GM19239 (cell line): ENCODE data around the gene HSPA2.
"Not testable (repeated sequence)": the region's sequence is repeated elsewhere in the genome, so short reads cannot be mapped to it uniquely, and the experiment has no call there.

Experiments
- DNase-seq: peaks from one replicate; pipeline ENCODE4 v3.0.0; 2011; ENCODE audit warnings: low spot score; ENCODE audit not compliant: insufficient read length
- FAIRE-seq: peaks from 2 replicates; lab custom pipeline; 2011; peaks lifted over from hg19 to GRCh38; lab: Jason Lieb, UNC

HSPA2 gene

DNA sequence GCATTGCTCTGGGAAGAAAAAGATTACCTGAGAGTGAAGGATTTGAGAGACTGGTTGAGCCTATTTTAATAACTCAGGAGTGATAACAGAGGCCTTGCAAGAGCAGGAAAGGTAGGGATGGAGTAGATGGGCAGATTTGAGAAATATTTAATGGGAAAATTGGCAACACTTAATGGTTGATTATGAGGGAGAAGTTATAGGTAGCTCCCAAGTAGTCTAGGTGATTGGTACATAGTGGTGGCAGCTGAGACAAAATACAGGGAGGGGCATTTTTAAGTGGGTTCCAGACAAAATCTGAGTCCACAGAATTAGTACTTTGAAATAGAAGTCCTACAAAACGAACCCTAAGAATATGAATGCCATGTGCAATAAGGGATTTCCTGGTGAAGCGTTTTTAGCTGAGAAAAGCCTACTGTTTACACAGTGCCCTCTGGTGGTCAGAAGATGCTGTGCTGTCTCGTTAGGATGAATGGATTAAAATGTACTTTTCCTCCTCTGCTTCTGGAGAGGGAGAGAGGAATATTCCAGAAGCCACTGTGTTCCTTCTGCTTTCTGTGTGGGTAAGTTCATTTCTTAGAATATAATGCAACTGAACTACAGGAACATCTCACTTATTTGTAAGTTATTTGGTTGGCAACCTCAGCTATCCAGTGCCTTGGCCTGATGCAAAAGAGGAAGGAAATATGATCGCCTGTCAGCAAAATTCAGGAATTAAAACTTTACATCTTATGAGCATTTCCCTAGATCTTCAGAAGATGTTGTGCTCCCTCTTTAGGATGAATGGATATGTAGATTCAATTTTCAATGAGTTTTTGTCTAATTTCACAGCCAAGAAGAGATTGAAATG, 29.5 kb upstream of the HSPA2 start:
- FAIRE-seq (peak; percentile 96), DNase-seq (no peak)

DNA sequence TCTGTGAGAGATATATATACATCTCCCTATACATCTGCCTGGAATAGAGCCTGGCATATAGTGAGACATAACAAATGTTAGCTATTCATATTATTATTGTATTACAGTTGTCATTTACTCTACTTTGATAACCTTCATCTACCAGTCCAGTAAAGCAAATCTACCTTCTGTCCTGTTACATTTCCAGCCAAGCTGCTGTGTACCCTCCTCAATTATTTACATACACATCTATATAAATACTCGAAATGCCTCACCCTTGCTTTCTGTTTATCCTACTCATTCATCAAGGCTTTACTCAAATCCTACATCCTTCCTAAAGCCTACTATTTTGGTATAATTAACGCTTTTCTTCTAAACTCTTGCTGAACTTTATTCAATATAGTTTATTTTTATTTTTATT, 27.3 kb upstream of the HSPA2 start:
- FAIRE-seq (no peak), DNase-seq (no peak)

DNA sequence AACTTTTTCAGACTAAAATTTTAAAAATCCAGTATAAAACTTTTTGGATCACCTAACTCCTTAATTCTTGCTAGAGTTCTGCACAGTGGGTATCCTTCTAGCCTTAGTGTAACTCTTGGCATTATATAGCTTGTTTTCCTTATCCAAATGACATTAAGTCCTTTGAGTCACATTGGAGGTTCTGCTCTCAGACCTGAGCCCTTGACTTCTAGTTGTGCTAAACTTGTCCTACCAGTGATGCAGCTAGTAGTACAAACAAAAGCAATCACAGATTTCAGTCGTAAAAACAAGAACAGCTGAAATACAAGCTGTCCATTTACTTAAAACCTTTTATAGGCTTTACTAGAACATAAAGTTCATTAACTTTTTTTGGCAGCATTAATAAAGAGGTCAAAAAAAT, 25.5 kb upstream of the HSPA2 start:
- FAIRE-seq (no peak), DNase-seq (no peak)

DNA sequence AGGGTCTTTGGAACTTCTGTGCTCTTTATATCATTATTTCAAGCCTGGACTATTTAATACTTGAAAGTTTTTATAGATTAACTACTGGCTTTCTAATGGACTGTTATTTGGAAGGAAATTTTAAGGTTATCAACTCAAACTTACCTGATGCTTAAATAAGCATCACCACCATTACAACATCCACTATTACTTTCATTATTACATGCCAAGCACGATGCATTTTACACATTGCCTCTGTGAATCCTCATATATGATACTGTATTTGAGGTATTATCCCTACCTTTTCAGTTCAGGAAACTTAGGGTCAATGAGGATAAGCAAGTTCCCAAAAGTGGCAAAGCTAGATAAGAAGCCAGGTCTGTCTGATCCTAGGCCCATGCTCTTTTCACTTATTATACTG, 23.6 kb upstream of the HSPA2 start:
- DNase-seq (no peak), FAIRE-seq (no peak)

DNA sequence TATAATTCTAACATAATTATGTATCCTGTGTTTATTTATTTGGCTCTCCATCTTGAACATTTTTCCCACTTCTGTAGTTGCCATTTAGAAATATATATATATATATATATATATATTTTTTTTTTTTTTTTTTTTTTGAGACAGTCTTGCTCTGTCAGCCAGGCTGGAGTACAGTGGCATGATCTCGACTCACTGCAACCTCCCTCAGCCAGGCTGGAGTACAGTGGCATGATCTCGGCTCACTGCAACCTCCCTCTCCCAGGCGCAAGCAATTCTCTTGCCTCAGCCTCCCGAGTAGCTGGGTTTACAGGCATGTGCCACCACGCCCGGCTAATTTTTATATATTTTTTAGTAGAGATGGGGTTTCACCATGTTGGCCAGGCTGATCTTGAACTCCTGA, 22.9 kb upstream of the HSPA2 start:
- FAIRE-seq = not testable (repeated sequence)

GRCh38 chr14:64518229-64518628, 22.3 kb upstream of the HSPA2 start:
- DNase-seq (no peak), FAIRE-seq (no peak)

More for the DNA sequence above, 22.9 kb upstream of the HSPA2 start:
- DNase-seq = not testable (repeated sequence)

- FAIRE-seq (no peak), DNase-seq (no peak)
These were observed 19.8 kb upstream of the HSPA2 start for GRCh38 chr14:64520699-64521098.

GRCh38 chr14:64522591-64523355, 17.8 kb upstream of the HSPA2 start:
- FAIRE-seq (peak; percentile 14), DNase-seq (no peak)

GRCh38 chr14:64525354-64525753, 15.2 kb upstream of the HSPA2 start:
- DNase-seq (no peak), FAIRE-seq (no peak)

GRCh38 chr14:64531567-64531966, 9.0 kb upstream of the HSPA2 start:
- FAIRE-seq = no peak
- DNase-seq = no peak

- no peak for FAIRE-seq
- DNase-seq = no peak
These were observed 3.9 kb upstream of the HSPA2 start for GRCh38 chr14:64536488-64537245.

DNA sequence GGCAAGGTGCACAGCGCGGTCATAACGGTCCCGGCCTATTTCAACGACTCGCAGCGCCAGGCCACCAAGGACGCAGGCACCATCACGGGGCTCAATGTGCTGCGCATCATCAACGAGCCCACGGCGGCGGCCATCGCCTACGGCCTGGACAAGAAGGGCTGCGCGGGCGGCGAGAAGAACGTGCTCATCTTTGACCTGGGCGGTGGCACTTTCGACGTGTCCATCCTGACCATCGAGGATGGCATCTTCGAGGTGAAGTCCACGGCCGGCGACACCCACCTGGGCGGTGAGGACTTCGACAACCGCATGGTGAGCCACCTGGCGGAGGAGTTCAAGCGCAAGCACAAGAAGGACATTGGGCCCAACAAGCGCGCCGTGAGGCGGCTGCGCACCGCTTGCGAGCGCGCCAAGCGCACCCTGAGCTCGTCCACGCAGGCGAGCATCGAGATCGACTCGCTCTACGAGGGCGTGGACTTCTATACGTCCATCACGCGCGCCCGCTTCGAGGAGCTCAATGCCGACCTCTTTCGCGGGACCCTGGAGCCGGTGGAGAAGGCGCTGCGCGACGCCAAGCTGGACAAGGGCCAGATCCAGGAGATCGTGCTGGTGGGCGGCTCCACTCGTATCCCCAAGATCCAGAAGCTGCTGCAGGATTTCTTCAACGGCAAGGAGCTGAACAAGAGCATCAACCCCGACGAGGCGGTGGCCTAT, 875 bp downstream of the HSPA2 start:
- FAIRE-seq = no peak

GRCh38 chr14:64541972-64542835, 1.7 kb downstream of the HSPA2 start:
- FAIRE-seq = no peak
- DNase-seq = no peak

More for the DNA sequence above, 875 bp downstream of the HSPA2 start:
- DNase-seq = no peak

DNA sequence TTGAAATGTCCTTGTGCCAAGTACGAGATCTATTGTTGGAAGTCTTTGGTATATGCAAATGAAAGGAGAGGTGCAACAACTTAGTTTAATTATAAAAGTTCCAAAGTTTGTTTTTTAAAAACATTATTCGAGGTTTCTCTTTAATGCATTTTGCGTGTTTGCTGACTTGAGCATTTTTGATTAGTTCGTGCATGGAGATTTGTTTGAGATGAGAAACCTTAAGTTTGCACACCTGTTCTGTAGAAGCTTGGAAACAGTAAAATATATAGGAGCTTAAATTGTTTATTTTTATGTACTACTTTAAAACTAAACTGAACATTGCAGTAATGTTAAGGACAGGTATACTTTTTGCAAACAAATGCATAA, 2.3 kb downstream of the HSPA2 start:
- FAIRE-seq (no peak), DNase-seq (no peak)

DNA sequence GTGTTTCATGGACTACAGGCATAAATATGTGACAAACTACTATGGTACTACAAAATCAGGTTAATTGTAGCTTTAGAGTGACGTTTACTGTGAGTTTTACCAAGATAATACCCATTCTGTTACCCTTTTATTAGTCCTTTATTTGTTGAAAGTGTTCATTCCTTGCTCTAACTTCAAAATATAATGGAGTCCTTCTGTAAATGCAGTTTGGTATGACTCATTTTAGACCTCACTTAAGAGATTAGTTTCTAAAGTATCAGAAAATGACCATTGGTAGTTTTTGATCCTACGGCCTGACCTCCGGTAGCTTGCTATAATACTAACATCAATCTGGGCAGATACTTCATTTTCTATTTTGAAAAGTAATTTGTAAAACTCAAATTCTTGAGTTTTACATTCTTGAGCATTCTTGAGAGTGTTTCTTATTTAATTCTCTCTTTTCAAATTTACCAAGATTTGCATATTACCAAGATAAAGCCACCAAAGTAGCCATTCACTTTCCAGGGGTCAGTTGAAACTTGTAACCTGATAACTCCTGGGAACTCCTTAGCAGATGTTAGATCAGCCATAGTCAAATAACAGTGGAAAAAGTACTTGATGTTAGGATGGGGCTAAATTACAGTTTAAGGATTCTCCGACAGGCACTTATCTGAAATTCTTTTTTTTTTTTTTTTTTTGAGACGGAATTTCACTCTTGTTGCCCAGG, 4.2 kb downstream of the HSPA2 start:
- DNase-seq (no peak), FAIRE-seq (no peak)

GRCh38 chr14:64549016-64549415, 8.5 kb downstream of the HSPA2 start:
- FAIRE-seq (no peak), DNase-seq (no peak)

GRCh38 chr14:64549791-64550620, 9.5 kb downstream of the HSPA2 start, which contains the start of gene PPP1R36:
TSS of gene PPP1R36 (plus strand) at chr14:64549961. CDS start at chr14:64549998, 37 bp downstream.
- FAIRE-seq (no peak), DNase-seq (no peak)
